ENCODE data around the gene INSRR. TPM values are rescaled to one million over a fixed set of nuclear protein-coding genes. Genes with fewer than 3 reads are reported as not detected.
A peak's percentile ranks its signal among the peaks of the same experiment; 100 is the strongest.

The INSRR gene
- polyA plus RNA-seq, 2 of the 4 experiments (the other 2 are of a cell fraction), result not detected

GRCh38 chr1:156834322-156834721 lies 24.6 kb downstream of the INSRR start:
- CTCF ChIA-PET, result interaction anchor here (0.7 to 12.5 kb wide), 9 partner anchors 10 to 94 kb away, joined by 3 to 239 read pairs (median 3); partner anchors contain the start of gene NTRK1
- Histone ChIP-seq H3K27ac (no peak overlapping the region), H3K9me3 (no peaks in the 10 kb centered on the region), H3K4me3 (no peak overlapping the region), H3K4me2 (no peak overlapping the region), H3K4me1 (no peaks in the 10 kb centered on the region)
- DNase-seq (ENCODE audit: low read depth in 1 of 2, low spot score in 1 of 2) (no peak), FAIRE-seq (no peak), ATAC-seq (no peak)
- POLR2A ChIA-PET, result no interaction called here
- TF ChIP-seq CHD4 (IDR thresholded peaks at IDR 0.05; ENCODE audit: borderline replicate concordance) (no peak), RFX5 (IDR thresholded peaks at IDR 0.05) (no peak), POLR2A (IDR thresholded peaks at IDR 0.05; ENCODE audit: low read length) (no peak), TP53 (CRISPR knock-in tag; IDR thresholded peaks at IDR 0.05) (no peak), BHLHE40 (IDR thresholded peaks at IDR 0.05; ENCODE audit: low read depth, low read length) (no peak), SMC3 (IDR thresholded peaks at IDR 0.05) (no peak), CHD2 (IDR thresholded peaks at IDR 0.05; ENCODE audit: low read length, partially characterized antibody) (no peak), RAD21 (conservative IDR thresholded peaks at IDR 0.05 in 1 of 2, IDR thresholded peaks at IDR 0.05 in 1 of 2) (no peak), RCOR1 (IDR thresholded peaks at IDR 0.05; ENCODE audit: low read depth, low read length) (no peak), RARB (CRISPR knock-in tag; IDR thresholded peaks at IDR 0.05) (no peak), KDM5A (IDR thresholded peaks at IDR 0.05) (no peak)
- 33% methylated on average over 3 of the region's 3 CpGs for WGBS (ENCODE audit: missing lambda C conversion rate)

- no peak overlapping the region for H3K4me3 ChIP-seq
Observed at GRCh38 chr1:156833603-156834002, 25.3 kb downstream of the INSRR start.

GRCh38 chr1:156832434-156832833 lies 26.5 kb downstream of the INSRR start:
- Histone ChIP-seq H3K4me3 (no peak overlapping the region), H3K9me3 (no peaks in the 10 kb centered on the region), H3K4me1 (no peaks in the 10 kb centered on the region), H3K27ac (no peak overlapping the region), H3K4me2 (no peak overlapping the region)
- 13% methylated on average over 5 of the region's 5 CpGs for WGBS (ENCODE audit: missing lambda C conversion rate)
- no peak for TF ChIP-seq CHD2 (IDR thresholded peaks at IDR 0.05; ENCODE audit: low read length, partially characterized antibody)
- no peak for TF ChIP-seq E2F6 (IDR thresholded peaks at IDR 0.05; ENCODE audit: borderline replicate concordance, low read depth)
- no peak for TF ChIP-seq ATOH8 (CRISPR knock-in tag; IDR thresholded peaks at IDR 0.05; ENCODE audit: low read depth)
- TF ChIP-seq RFX5 (IDR thresholded peaks at IDR 0.05), result no peak
- TF ChIP-seq CBX2 (IDR thresholded peaks at IDR 0.05; ENCODE audit: borderline replicate concordance, low read depth), result no peak
- no peak for TF ChIP-seq EHF (CRISPR knock-in tag; IDR thresholded peaks at IDR 0.05)
- no peak for TF ChIP-seq PHF8 (IDR thresholded peaks at IDR 0.05; ENCODE audit: borderline replicate concordance, low read depth)
- no peak for DNase-seq (ENCODE audit: low read depth in 1 of 2, low spot score in 1 of 2)
- ChIA-PET POLR2A (no interaction called here), CTCF (interaction anchor here (0.5 to 12.5 kb wide), 5 partner anchors 28 to 95 kb away, joined by 3 to 239 read pairs (median 13); partner anchors contain the start of gene NTRK1)
- no peak for FAIRE-seq
- ATAC-seq, result peak; percentile 59 to 69; a peak in 5 of 6 replicates

More at GRCh38 chr1:156833603-156834002, 25.3 kb downstream of the INSRR start:
- Histone ChIP-seq H3K9me3 (no peaks in the 10 kb centered on the region), H3K4me1 (no peaks in the 10 kb centered on the region), H3K27ac (no peak overlapping the region), H3K4me2 (no peak overlapping the region)
- no peak for TF ChIP-seq BHLHE40 (IDR thresholded peaks at IDR 0.05; ENCODE audit: low read depth, low read length)
- TF ChIP-seq JUN (IDR thresholded peaks at IDR 0.05), result no peak
- TF ChIP-seq E2F6 (IDR thresholded peaks at IDR 0.05; ENCODE audit: borderline replicate concordance, low read depth), result no peak
- no peak for TF ChIP-seq EP300 (IDR thresholded peaks at IDR 0.05)
- no peak for TF ChIP-seq HOXA7 (CRISPR knock-in tag; IDR thresholded peaks at IDR 0.05)
- no peak for TF ChIP-seq ZSCAN20 (CRISPR knock-in tag; IDR thresholded peaks at IDR 0.05)
- no peak for TF ChIP-seq CBX8 (IDR thresholded peaks at IDR 0.05)
- no peak for TF ChIP-seq TFCP2L1 (CRISPR knock-in tag; IDR thresholded peaks at IDR 0.05)
- no peak for TF ChIP-seq RARB (CRISPR knock-in tag; IDR thresholded peaks at IDR 0.05)
- no peak for TF ChIP-seq EHMT2 (IDR thresholded peaks at IDR 0.05; ENCODE audit: low read depth)
- CTCF ChIA-PET, result interaction anchor here (0.7 to 12.5 kb wide), 9 partner anchors 11 to 158 kb away, joined by 3 to 239 read pairs (median 5); partner anchors contain the start of gene NTRK1
- POLR2A ChIA-PET, result interaction anchor here (0.5 kb wide), 1 partner anchor 11 kb away, joined by 4 read pairs; no protein-coding TSS in a partner anchor
- FAIRE-seq (no peak), ATAC-seq (no peak), DNase-seq (ENCODE audit: low read depth in 1 of 2, low spot score in 1 of 2) (no peak)
- WGBS (ENCODE audit: missing lambda C conversion rate), result 42% methylated on average over 2 of the region's 2 CpGs

Measured in A549 (cell line).